HG02642 (cell line): Measurements from ENCODE around the gene RMP24.
"Not testable (repeated sequence)": the region's sequence is repeated elsewhere in the genome, so short reads cannot be mapped to it uniquely, and the experiment has no call there.

ENCODE experiments used
- ATAC-seq: cut with Tn5 transposase; IDR thresholded peaks from one replicate; pipeline ENCODE4 v1.9.1; 2021; ENCODE audit warnings: mild to moderate bottlenecking; ENCODE audit not compliant: unreplicated experiment, poor library complexity

Gene RMP24

DNA sequence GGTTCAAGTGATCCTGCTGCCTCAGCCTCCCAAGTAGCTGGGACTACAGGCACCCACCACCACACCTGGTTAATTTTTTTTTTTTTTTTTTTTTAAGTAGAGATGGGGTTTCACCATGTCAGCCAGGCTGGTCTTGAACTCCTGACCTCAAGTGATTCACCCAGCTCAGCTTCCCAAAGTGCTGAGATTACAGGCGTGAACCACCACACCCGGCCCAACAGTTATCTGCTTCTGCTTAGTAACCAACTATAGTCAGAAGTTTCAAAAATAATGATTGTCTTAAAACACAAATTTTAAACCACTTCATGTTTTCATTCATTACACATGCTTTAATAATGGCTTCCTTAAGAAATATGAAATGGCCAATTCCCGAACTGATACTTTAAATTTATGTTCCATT is 51.8 kb downstream of the RMP24 start:
- ATAC-seq: not testable (repeated sequence)

DNA sequence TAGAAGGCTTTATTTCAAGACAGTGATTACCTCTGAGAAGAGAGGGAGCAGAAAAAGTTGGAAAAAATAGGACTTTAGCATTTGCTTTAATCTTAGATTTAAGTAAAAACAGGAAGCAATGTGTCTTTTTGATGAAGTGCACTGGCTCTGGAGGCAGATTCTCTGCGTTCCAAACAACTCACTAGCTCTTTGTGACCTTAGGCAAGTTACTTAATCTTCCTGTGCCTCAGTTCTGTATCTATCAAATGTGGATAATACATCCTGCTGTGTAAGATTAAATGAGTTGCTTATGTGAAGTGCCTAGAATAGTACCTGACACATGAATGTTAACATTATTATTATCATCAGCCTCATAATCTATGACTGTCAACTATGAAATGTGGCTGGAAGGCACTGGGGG is 52.5 kb downstream of the RMP24 start:
- ATAC-seq: no peak

DNA sequence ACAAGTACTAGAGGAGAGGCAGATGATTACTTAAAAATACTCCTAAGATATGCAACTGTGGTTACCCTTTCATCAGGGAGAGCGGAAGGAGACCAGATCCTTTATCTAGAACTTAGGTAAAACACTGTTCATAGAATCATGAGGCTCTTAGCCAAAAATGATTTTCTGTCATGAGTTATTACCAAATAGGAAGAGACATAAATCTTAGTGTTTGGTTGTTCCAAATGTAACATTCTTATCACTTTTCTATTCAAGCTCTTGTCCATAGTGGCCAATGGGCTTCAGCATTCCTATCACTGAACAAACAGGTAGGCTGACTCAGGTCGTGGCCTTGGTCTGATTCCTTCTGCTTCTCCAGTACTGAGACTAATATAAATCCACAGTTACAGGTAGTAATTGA is 56.4 kb downstream of the RMP24 start:
- ATAC-seq: no peak
